Transverse colon (tissue), 4 donors: ENCODE data around the gene SLC6A9. TPM values are rescaled to one million over a fixed set of nuclear protein-coding genes. Genes with fewer than 3 reads are reported as not detected.

Experiments used
- DNase-seq: peaks from one replicate; pipeline ENCODE4 v3.0.0-alpha.2; 2019
- H3K27ac ChIP-seq, 4 donors: fragments of 200-600 bp; sonication (generic); 2 replicates each; pipeline ENCODE4 v1.5.1; 2016 to 2018; ENCODE audit warnings: inconsistent platforms in 4 of 4
- H3K27me3 ChIP-seq: fragments of 200-600 bp; sonication (generic); 2 replicates; pipeline ENCODE4 v1.5.1; 2017; ENCODE audit warnings: inconsistent platforms
- H3K36me3 ChIP-seq, 4 donors: fragments of 200-600 bp; sonication (generic); 2 replicates each; pipeline ENCODE4 v1.5.1; 2017 to 2019; ENCODE audit warnings: inconsistent platforms in 4 of 4
- H3K4me1 ChIP-seq, 4 donors: fragments of 200-600 bp; sonication (generic); 2 replicates each; pipeline ENCODE4 v1.5.1; 2017 to 2020; ENCODE audit warnings: inconsistent platforms in 4 of 4
- H3K4me3 ChIP-seq, 4 donors: fragments of 200-600 bp; sonication (generic); 1 replicate in 1 of 4; 2 replicates in 3 of 4; pipeline versions ENCODE4 v1.5.1 to v1.6.1; 2017 to 2019; ENCODE audit warnings: inconsistent platforms in 4 of 4
- H3K9me3 ChIP-seq, 2 donors: fragments of 200-600 bp; sonication (generic); 2 replicates each; pipeline ENCODE4 v1.5.1; 2017 to 2019; ENCODE audit warnings: inconsistent platforms in 2 of 2
- EP300 ChIP-seq: sonication (generic); formaldehyde crosslinking; IDR thresholded peaks from one replicate; pipeline ENCODE4 v1.6.1; 2017; ENCODE audit warnings: antibody characterized with exemption, low read depth
- POLR2A ChIP-seq: fragments of 450-650 bp; IDR thresholded peaks from one replicate; pipeline ENCODE4 v1.6.1; 2016; ENCODE audit warnings: antibody characterized with exemption, mild to moderate bottlenecking, moderate library complexity
- POLR2AphosphoS5 ChIP-seq, 3 donors: sonication (generic); formaldehyde crosslinking; IDR thresholded peaks; one replicate each; pipeline ENCODE4 v1.6.1; 2016; ENCODE audit warnings: antibody characterized with exemption in 3 of 3
- WGBS, 2 donors: methylation state at CpG; one replicate each; pipeline ENCODE4 v1.1.5; 2018; ENCODE audit warnings: low coverage in 1 of 2; 5-methylcytosine and 5-hydroxymethylcytosine counted together
- in situ Hi-C, 4 donors: fragments of 200-750 bp; cut with MboI; loops; one replicate each; pipeline versions ENCODE4 v1.15.0 to v1.15.1; 2017; ENCODE audit warnings: low sequenced_read_pairs in 3 of 4, low pct_ligation_motif_present in 1 of 4, low pct_unique_long_range_greater_than_20kb in 1 of 4
- intact Hi-C: fragments of 100-400 bp; cut with DNase I; formaldehyde crosslinking; loops from one replicate; pipeline ENCODE4 v1.15.1; 2023; ENCODE audit warnings: low total_unique reads
- total RNA-seq, 4 donors: library from RNA; depleted of rRNA; stranded (reverse); fragments of >200 nt; gene quantifications; one replicate each; pipeline ENCODE4 v1.1.0, GENCODE V29; 2016
- TF ChIP-seq, protein P1 (sequence below), 5 experiments: fragments of 200-600 bp in 3 of 5; fragments of 450-650 bp in 2 of 5; sonication (generic) in 3 of 5; IDR thresholded peaks; 1 replicate in 2 of 5; 2 replicates in 3 of 5; pipeline ENCODE4 v1.5.1; 2016 to 2017; ENCODE audit warnings: antibody characterized with exemption in 5 of 5, inconsistent platforms in 3 of 5, mild to moderate bottlenecking in 2 of 5, moderate library complexity in 1 of 5

Gene SLC6A9
- total RNA-seq, 4 donors from 2014 or later, result 22.4 to 31.8 (median 29.5) TPM

- intact Hi-C loops, result no loop called here
- Histone ChIP-seq H3K27me3 (no peaks in the 10 kb centered on the region), H3K4me1 (no peaks in the 10 kb centered on the region), H3K9me3 (no peaks in the 10 kb centered on the region), H3K27ac (no peak overlapping the region), H3K4me3 (no peak overlapping the region), H3K36me3 (peaks cover 0 to 14% (median 0%) of the 10 kb centered on the region in 4 donors)
- 93% methylated on average over 7 of the region's 8 CpGs; no CpG with 5 or more reads in 1 of the 2 donors for WGBS, 2 donors
- in situ Hi-C loops, result no loop called here
- DNase-seq, result no peak
- TF ChIP-seq POLR2AphosphoS5 (IDR thresholded peaks at IDR 0.05) (no peak), EP300 (no peak), POLR2A (no peak)
- TF ChIP-seq, protein P1, sequence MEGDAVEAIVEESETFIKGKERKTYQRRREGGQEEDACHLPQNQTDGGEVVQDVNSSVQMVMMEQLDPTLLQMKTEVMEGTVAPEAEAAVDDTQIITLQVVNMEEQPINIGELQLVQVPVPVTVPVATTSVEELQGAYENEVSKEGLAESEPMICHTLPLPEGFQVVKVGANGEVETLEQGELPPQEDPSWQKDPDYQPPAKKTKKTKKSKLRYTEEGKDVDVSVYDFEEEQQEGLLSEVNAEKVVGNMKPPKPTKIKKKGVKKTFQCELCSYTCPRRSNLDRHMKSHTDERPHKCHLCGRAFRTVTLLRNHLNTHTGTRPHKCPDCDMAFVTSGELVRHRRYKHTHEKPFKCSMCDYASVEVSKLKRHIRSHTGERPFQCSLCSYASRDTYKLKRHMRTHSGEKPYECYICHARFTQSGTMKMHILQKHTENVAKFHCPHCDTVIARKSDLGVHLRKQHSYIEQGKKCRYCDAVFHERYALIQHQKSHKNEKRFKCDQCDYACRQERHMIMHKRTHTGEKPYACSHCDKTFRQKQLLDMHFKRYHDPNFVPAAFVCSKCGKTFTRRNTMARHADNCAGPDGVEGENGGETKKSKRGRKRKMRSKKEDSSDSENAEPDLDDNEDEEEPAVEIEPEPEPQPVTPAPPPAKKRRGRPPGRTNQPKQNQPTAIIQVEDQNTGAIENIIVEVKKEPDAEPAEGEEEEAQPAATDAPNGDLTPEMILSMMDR (IDR thresholded peaks at IDR 0.05), result no peak
These were observed 70.5 kb downstream of the SLC6A9 start for GRCh38 chr1:43960798-43961197.

- H3K9me3 ChIP-seq, result no peaks in the 10 kb centered on the region
- no peak overlapping the region for H3K4me3 ChIP-seq
- H3K27ac ChIP-seq, result no peak overlapping the region
- no peak for DNase-seq
- in situ Hi-C loops, result no loop called here
- no peaks in the 10 kb centered on the region for H3K4me1 ChIP-seq
- no peaks in the 10 kb centered on the region for H3K27me3 ChIP-seq
- WGBS, 2 donors, result 92 to 93% methylated on average over 5 to 9 of the region's 9 CpGs
- TF ChIP-seq EP300 (no peak), POLR2AphosphoS5 (IDR thresholded peaks at IDR 0.05) (no peak), POLR2A (no peak)
- TF ChIP-seq, protein P1 (IDR thresholded peaks at IDR 0.05), result no peak
- H3K36me3 ChIP-seq, result peaks cover 0 to 14% (median 0%) of the 10 kb centered on the region in 4 donors
- intact Hi-C loops, result no loop called here
These were observed 72.7 kb downstream of the SLC6A9 start for GRCh38 chr1:43958351-43959255.

DNA sequence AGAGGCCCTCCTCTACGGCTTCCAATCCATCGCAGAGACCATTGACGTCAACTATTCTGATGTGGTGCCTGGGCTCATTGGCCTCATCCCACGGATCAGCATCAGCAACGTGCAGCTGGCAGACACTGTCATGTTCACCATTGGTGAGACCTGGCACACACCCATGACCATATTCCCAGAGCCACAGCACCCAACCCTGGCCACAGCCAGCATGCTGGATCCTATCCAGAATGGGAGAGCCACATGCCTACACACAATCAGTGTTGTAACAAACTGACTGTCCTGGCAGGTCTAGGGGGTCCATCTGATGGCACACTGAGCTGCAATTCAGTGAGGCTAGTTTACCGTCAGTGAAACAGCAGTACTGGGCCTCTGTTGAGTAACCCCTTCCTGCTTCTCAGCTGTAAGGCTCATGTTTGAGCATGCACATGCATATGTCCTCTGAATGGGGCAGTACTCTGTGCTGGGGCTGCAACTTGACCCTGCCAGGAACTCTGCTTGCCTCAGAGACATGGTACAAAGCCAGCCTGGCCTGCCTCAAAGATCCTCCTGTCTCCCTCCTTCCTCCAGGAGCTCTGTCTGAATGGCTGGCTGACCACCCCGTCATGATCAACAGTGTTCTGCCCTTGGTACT, 73.7 kb downstream of the SLC6A9 start:
- in situ Hi-C loops, result no loop called here
- WGBS, 2 donors, result 88% methylated on average over 6 of the region's 7 CpGs; no CpG with 5 or more reads in 1 of the 2 donors

DNA sequence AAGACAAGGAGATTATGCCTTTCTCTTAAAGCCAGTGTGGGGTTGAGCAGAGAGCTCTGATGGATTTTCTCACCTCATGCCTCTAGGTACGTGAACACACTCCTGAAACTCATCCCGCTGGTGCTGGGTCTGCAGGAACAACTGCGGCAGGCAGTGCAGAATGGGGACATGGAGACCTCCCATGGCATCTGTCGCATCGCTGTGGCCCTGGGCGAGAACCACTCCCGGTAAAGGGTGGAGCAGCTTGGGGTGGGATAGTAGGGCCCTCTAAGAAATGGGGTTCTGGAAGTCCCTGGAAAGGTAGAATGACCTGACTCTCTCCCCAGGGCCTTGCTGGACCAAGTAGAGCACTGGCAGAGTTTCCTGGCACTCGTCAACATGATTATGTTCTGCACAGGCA, 75.0 kb downstream of the SLC6A9 start:
- intact Hi-C loops (no loop called here), in situ Hi-C loops (no loop called here)
- Histone ChIP-seq H3K4me3 (no peak overlapping the region), H3K27me3 (no peaks in the 10 kb centered on the region), H3K9me3 (no peaks in the 10 kb centered on the region), H3K4me1 (no peaks in the 10 kb centered on the region), H3K36me3 (peaks cover 0 to 14% (median 0%) of the 10 kb centered on the region in 4 donors), H3K27ac (no peak overlapping the region)
- TF ChIP-seq POLR2AphosphoS5 (IDR thresholded peaks at IDR 0.05) (no peak), POLR2A (no peak), EP300 (no peak)
- TF ChIP-seq, protein P1 (IDR thresholded peaks at IDR 0.05), result no peak
- 96% methylated on average over 8 of the region's 8 CpGs; no CpG with 5 or more reads in 1 of the 2 donors for WGBS, 2 donors
- DNase-seq, result no peak

More for the DNA sequence above, 73.7 kb downstream of the SLC6A9 start:
- Histone ChIP-seq H3K36me3 (peaks cover 0 to 14% (median 0%) of the 10 kb centered on the region in 4 donors), H3K27ac (no peak overlapping the region), H3K9me3 (no peaks in the 10 kb centered on the region), H3K27me3 (no peaks in the 10 kb centered on the region), H3K4me3 (no peak overlapping the region), H3K4me1 (no peaks in the 10 kb centered on the region)
- intact Hi-C loops, result no loop called here
- TF ChIP-seq POLR2A (no peak), POLR2AphosphoS5 (IDR thresholded peaks at IDR 0.05) (no peak)
- no peak for DNase-seq
